Peyer's patch (tissue), 4 donors: ENCODE measurements around the gene CLDN9.

Experiments used
- POLR2A ChIP-seq, 2 donors: fragments of 450-650 bp; IDR thresholded peaks; one replicate each; pipeline ENCODE4 v1.5.1; 2017; ENCODE audit warnings: antibody characterized with exemption in 2 of 2, mild to moderate bottlenecking in 2 of 2, moderate library complexity in 2 of 2
- TF ChIP-seq, protein P1 (sequence below), 6 experiments: fragments of 450-650 bp in 4 of 6; fragments of 200-600 bp in 2 of 6; sonication (generic) in 1 of 6; IDR thresholded peaks; one replicate each; pipeline ENCODE4 v1.5.1; 2017 to 2019; ENCODE audit warnings: antibody characterized with exemption in 6 of 6, mild to moderate bottlenecking in 3 of 6, moderate library complexity in 1 of 6

DNA sequence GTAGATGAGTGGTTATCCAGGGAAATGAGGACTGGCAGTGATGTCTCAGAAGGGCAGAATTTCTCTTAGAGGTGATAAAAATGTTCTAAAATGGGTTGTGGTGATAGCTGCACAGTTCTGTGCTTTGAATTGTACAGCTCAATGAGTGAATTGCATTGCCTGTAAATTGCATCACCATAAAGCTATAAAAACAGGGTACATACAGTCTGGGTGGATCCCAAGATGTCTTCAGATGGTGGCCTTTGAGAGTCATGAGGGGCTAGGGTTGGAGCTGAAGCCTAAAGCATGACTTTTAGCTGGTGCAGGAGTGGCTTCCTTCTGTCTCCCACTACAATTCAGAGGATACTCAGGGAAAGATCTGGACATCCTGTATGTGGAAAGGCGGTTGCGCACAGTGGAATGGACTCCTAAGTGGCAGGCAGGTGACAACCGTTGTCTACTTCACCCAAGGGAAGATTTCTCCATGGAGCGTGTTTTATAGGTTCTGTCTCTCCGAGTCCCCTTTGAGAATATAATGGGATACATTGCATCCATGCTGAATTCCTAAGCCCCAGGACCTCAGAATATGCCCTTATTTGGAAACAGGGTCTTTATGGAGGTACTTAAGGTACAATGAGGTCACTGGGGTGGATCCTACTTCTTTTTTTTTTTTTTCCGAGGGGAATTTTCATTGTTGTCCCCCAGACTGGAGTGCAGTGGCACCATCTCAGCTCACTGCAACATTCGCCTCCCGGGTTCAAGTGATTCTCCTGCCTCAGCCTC, 51.1 kb downstream of the CLDN9 start:
- TF ChIP-seq, protein P1, sequence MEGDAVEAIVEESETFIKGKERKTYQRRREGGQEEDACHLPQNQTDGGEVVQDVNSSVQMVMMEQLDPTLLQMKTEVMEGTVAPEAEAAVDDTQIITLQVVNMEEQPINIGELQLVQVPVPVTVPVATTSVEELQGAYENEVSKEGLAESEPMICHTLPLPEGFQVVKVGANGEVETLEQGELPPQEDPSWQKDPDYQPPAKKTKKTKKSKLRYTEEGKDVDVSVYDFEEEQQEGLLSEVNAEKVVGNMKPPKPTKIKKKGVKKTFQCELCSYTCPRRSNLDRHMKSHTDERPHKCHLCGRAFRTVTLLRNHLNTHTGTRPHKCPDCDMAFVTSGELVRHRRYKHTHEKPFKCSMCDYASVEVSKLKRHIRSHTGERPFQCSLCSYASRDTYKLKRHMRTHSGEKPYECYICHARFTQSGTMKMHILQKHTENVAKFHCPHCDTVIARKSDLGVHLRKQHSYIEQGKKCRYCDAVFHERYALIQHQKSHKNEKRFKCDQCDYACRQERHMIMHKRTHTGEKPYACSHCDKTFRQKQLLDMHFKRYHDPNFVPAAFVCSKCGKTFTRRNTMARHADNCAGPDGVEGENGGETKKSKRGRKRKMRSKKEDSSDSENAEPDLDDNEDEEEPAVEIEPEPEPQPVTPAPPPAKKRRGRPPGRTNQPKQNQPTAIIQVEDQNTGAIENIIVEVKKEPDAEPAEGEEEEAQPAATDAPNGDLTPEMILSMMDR (IDR thresholded peaks at IDR 0.05), result no peak
- no peak for TF ChIP-seq POLR2A (IDR thresholded peaks at IDR 0.05)
